GM12878 (cell line): Measurements from ENCODE around the gene FBXO42. TPM values are rescaled to one million over a fixed set of nuclear protein-coding genes. Genes with fewer than 3 reads are reported as not detected.

ENCODE experiments used
- ATAC-seq: fragments of 200-7000 bp; cut with Tn5 transposase; 3 replicates; pipeline ENCODE4 v1.9.1; 2020; ENCODE audit warnings: mild to moderate bottlenecking, moderate library complexity
- Bru-seq: library from RNA; stranded (reverse); fragments of 400-500 nt; gene quantifications from one replicate; lab custom pipeline; 2021; lab: Mats Ljungman, UMichigan
- BruChase-seq, 2 experiments: library from RNA; stranded (reverse); fragments of 400-500 nt; gene quantifications; one replicate each; lab custom pipeline; 2021; lab: Mats Ljungman, UMichigan
- BruUV-seq: library from RNA; stranded (reverse); fragments of 400-500 nt; replicated peaks from 2 replicates; lab custom pipeline; 2021; lab: Mats Ljungman, UMichigan
- CTCF ChIA-PET: fragments of 300-600 bp; sonication (Branson Sonifier 250); formaldehyde crosslinking; extraction: SDS; loops from one replicate; lab custom pipeline; 2021; ENCODE audit warnings: inconsistent platforms; lab: Yijun Ruan, JAX
- POLR2A ChIA-PET: fragments of 350-600 bp; formaldehyde crosslinking; extraction: SDS; loops from one replicate; lab custom pipeline; 2021; ENCODE audit warnings: inconsistent platforms; lab: Charles Lee
- RAD21 ChIA-PET: fragments of 300-600 bp; sonication (Branson Sonifier 250); formaldehyde crosslinking; loops from one replicate; lab custom pipeline; 2023; ENCODE audit warnings: antibody characterized with exemption; ENCODE audit not compliant: unreplicated experiment; lab: Charles Lee
- SMC1A ChIA-PET: fragments of 300-600 bp; sonication (Branson Sonifier 250); formaldehyde crosslinking; loops from one replicate; lab custom pipeline; 2023; ENCODE audit not compliant: unreplicated experiment, uncharacterized antibody; lab: Charles Lee
- DNase-seq: peaks from one replicate; pipeline ENCODE4 v3.0.0-alpha.2; 2011; ENCODE audit warnings: low read depth, low spot score
- FAIRE-seq: peaks from 3 replicates; lab custom pipeline; 2011; peaks lifted over from hg19 to GRCh38; lab: Jason Lieb, UNC
- H2AFZ ChIP-seq: 2 replicates; pipeline ENCODE4 v1.6.0; 2011; ENCODE audit warnings: low read depth, low read length, control low read depth; ENCODE audit not compliant: control insufficient read depth
- H3K27ac ChIP-seq: 2 replicates; pipeline ENCODE4 v1.5.1; 2011; ENCODE audit warnings: control low read depth; ENCODE audit not compliant: control insufficient read depth, insufficient read depth
- H3K27me3 ChIP-seq, 2 experiments: replicated peaks in 1 of 2; 2 replicates each; pipeline versions ENCODE4 v1.6.0 to v1.6.1; 2011; ENCODE audit warnings: low read length in 1 of 2; ENCODE audit not compliant: control insufficient read depth in 2 of 2, insufficient read depth in 2 of 2
- H3K36me3 ChIP-seq, 2 experiments: 2 replicates each; pipeline ENCODE4 v1.5.1; 2011; ENCODE audit warnings: low read length in 1 of 2; ENCODE audit not compliant: control insufficient read depth in 2 of 2, insufficient read depth in 2 of 2
- H3K4me1 ChIP-seq: 2 replicates; pipeline ENCODE4 v1.6.1; 2011; ENCODE audit warnings: mild to moderate bottlenecking, low read length, moderate library complexity, mixed read lengths; ENCODE audit not compliant: control insufficient read depth, insufficient read depth
- H3K4me2 ChIP-seq: 2 replicates; pipeline ENCODE4 v1.6.0; 2011; ENCODE audit warnings: control low read depth; ENCODE audit not compliant: control insufficient read depth, insufficient read depth
- H3K4me3 ChIP-seq: fragments of 200-600 bp; sonication (generic); 2 replicates; pipeline ENCODE4 v1.5.1; 2016
- H3K79me2 ChIP-seq: 2 replicates; pipeline ENCODE4 v1.6.0; 2011; ENCODE audit warnings: low read length; ENCODE audit not compliant: control insufficient read depth, insufficient read depth
- H3K9ac ChIP-seq: 2 replicates; pipeline ENCODE4 v1.8.0; 2011; ENCODE audit warnings: low read length, control low read depth, mixed read lengths; ENCODE audit not compliant: control insufficient read depth, insufficient read depth
- H3K9me3 ChIP-seq: replicated peaks from 3 replicates; pipeline ENCODE4 v1.5.1; 2011; ENCODE audit warnings: mild to moderate bottlenecking, low read length; ENCODE audit not compliant: control insufficient read depth, insufficient read depth
- H4K20me1 ChIP-seq: 2 replicates; pipeline ENCODE4 v1.6.0; 2011; ENCODE audit not compliant: control insufficient read depth, insufficient read depth
- ASH2L ChIP-seq: fragments of 300-600, 200-600 bp; sonication (generic); IDR thresholded peaks from 2 replicates; pipeline ENCODE4 v1.6.1; 2017; ENCODE audit warnings: low read depth, mild to moderate bottlenecking, borderline replicate concordance
- BHLHE40 ChIP-seq, 2 experiments: fragments of 450-650 bp in 1 of 2; IDR thresholded peaks; 2 replicates each; pipeline ENCODE4 v1.6.1; 2011 to 2017; ENCODE audit warnings: low read depth in 2 of 2, borderline replicate concordance in 1 of 2, improper control_type of control experiment in 1 of 2, low read length in 1 of 2, mild to moderate bottlenecking in 1 of 2
- IKZF1 ChIP-seq: fragments of 450-650 bp; conservative IDR thresholded peaks from 2 replicates; pipeline ENCODE4 v1.6.1; 2017; ENCODE audit warnings: antibody characterized with exemption, mild to moderate bottlenecking
- LARP7 ChIP-seq: fragments of 450-650 bp; IDR thresholded peaks from 2 replicates; pipeline ENCODE4 v1.6.1; 2017; ENCODE audit warnings: mild to moderate bottlenecking
- NBN ChIP-seq: fragments of 450-650 bp; IDR thresholded peaks from 2 replicates; pipeline ENCODE4 v1.6.1; 2016
- PML ChIP-seq: IDR thresholded peaks from 2 replicates; pipeline ENCODE4 v1.6.1; 2012; ENCODE audit warnings: low read length, inconsistent platforms
- POU2F2 ChIP-seq: IDR thresholded peaks from 3 replicates; pipeline ENCODE4 v1.6.1; 2011; ENCODE audit warnings: low read depth, mild to moderate bottlenecking, low read length, borderline replicate concordance
- SIN3A ChIP-seq: IDR thresholded peaks from 2 replicates; pipeline ENCODE4 v1.6.1; 2012; ENCODE audit warnings: low read depth, low read length, improper control_type of control experiment
- TCF12 ChIP-seq: IDR thresholded peaks from 2 replicates; pipeline ENCODE4 v1.6.1; 2011; ENCODE audit warnings: low read depth, mild to moderate bottlenecking, low read length
- ZNF24 ChIP-seq: fragments of 450-650 bp; IDR thresholded peaks from 2 replicates; pipeline ENCODE4 v1.6.1; 2017; ENCODE audit warnings: antibody characterized with exemption, mild to moderate bottlenecking
- WGBS: methylation state at CpG from one replicate; pipeline ENCODE4 v1.1.6; 2016; ENCODE audit warnings: low lambda C conversion rate; ENCODE audit not compliant: insufficient replicate concordance, insufficient coverage; ENCODE audit errors: missing lambda C conversion rate; 5-methylcytosine and 5-hydroxymethylcytosine counted together
- in situ Hi-C: fragments of 300-500 bp; cut with MboI; formaldehyde crosslinking; loops from 9 replicates; pipeline ENCODE4 v1.14.3; 2018; ENCODE audit warnings: mixed read lengths
- intact Hi-C: fragments of 100-400 bp; cut with micrococcal nuclease; formaldehyde crosslinking; loops from one replicate; pipeline ENCODE4 v1.14.2; 2022; ENCODE audit not compliant: unreplicated experiment
- long read RNA-seq, 2 experiments: library from polyadenylated mRNA; unstranded; transcript quantifications; one replicate each; pipeline ENCODE4 v2.0.0, GENCODE V29; 2019 to 2020
- polyA minus RNA-seq, 3 experiments: library from RNA; depleted of rRNA, polyadenylated mRNA; stranded (reverse); fragments of >200 nt; gene quantifications; 2 replicates each; pipeline ENCODE4 v1.2.3, GENCODE V29; 2011
- polyA plus RNA-seq, 11 experiments: library from polyadenylated mRNA; depleted of rRNA in 4 of 11; unstranded in 6 of 11; stranded (reverse) in 5 of 11; fragments of >200 nt; fragmentation: Nextera tagmentation in 4 of 11; fragmentation: Illumina TruSeq in 1 of 11; extraction: Ambion mirVana in 4 of 11; extraction: Trizol in 1 of 11; gene quantifications; 1 replicate in 1 of 11; 2 replicates in 10 of 11; pipeline versions ENCODE4 v1.2.1 to v1.2.3, GENCODE V29; 2011 to 2016; ENCODE audit warnings: inconsistent platforms in 2 of 11, missing spikeins in 2 of 11, low read depth in 1 of 11
- total RNA-seq, 4 experiments: library from RNA; depleted of rRNA in 3 of 4; stranded (reverse); fragments of >200 nt in 3 of 4; fragmentation: Illumina TruSeq in 1 of 4; extraction: Trizol in 1 of 4; gene quantifications; 2 replicates each; pipeline versions ENCODE4 v1.2.1 to v1.2.3, GENCODE V29; 2013 to 2021
- TF ChIP-seq, protein P1 (sequence below): fragments of 450-650 bp; IDR thresholded peaks from 2 replicates; pipeline ENCODE4 v1.6.1; 2018; ENCODE audit warnings: borderline replicate concordance, mild to moderate bottlenecking; ENCODE audit not compliant: partially characterized antibody

FBXO42 gene
- 65.2 and 68.2 TPM in 2 replicates for total RNA-seq (2013; cell fraction: nucleolus; rRNA removed)
- 11.6 and 13.2 TPM in 2 replicates for total RNA-seq (2014; rRNA removed)
- total RNA-seq (2014; rRNA removed; fragmentation: Illumina TruSeq; extraction: Trizol): 9.9 and 10.5 TPM in 2 replicates
- 13.2 and 15.5 TPM in 2 replicates for total RNA-seq (2021)
- 7.5 TPM for polyA plus RNA-seq (2011; ENCODE audit: low read depth)
- polyA plus RNA-seq (2011; rRNA removed): 16.1 and 23.8 TPM in 2 replicates
- 24.7 and 31.1 TPM in 2 replicates for polyA plus RNA-seq (2011; cell fraction: cytosol; rRNA removed)
- polyA plus RNA-seq (2011; cell fraction: nucleus; rRNA removed): 33.4 and 48.5 TPM in 2 replicates
- 10.0 and 16.2 TPM in 2 replicates for polyA plus RNA-seq (2012)
- 10.2 and 15.0 TPM in 2 replicates for polyA plus RNA-seq (2014; fragmentation: Illumina TruSeq; extraction: Trizol)
- polyA plus RNA-seq (2014; fragmentation: Nextera tagmentation; extraction: Ambion mirVana): 1 to 10 TPM; 6.1 to 6.2 TPM
- polyA plus RNA-seq (2014; rRNA removed): 16.8 and 17.0 TPM in 2 replicates
- 10 to 100 TPM; 16.8 to 19.0 TPM for polyA plus RNA-seq (2016; fragmentation: Nextera tagmentation; extraction: Ambion mirVana)
- polyA minus RNA-seq (2011; rRNA and poly(A)+ RNA removed): 30.0 and 30.9 TPM in 2 replicates
- polyA minus RNA-seq (2011; cell fraction: cytosol; rRNA and poly(A)+ RNA removed): 6.1 and 9.3 TPM in 2 replicates
- polyA minus RNA-seq (2011; cell fraction: nucleus; rRNA and poly(A)+ RNA removed): 12.5 and 17.8 TPM in 2 replicates
- percentile 76 among the genes with signal in this experiment for Bru-seq, nascent RNA
- percentile 78 among the genes with signal in this experiment for BruChase-seq, experiment 1, labeled RNA remaining after a 6-hour chase
- percentile 75 among the genes with signal in this experiment for BruChase-seq, experiment 2, labeled RNA remaining after a 2-hour chase
- long read RNA-seq, experiment 1, full-length matches to known transcripts: 8 of 19 reads
- long read RNA-seq, experiment 1, partial matches to known transcripts: 3 of 19 reads
- long read RNA-seq, experiment 1, other reads (novel, unspliced or antisense): 8 of 19 reads
- long read RNA-seq, experiment 2, full-length matches to known transcripts: 23 of 37 reads
- long read RNA-seq, experiment 2, partial matches to known transcripts: 6 of 37 reads
- long read RNA-seq, experiment 2, other reads (novel, unspliced or antisense): 8 of 37 reads

DNA sequence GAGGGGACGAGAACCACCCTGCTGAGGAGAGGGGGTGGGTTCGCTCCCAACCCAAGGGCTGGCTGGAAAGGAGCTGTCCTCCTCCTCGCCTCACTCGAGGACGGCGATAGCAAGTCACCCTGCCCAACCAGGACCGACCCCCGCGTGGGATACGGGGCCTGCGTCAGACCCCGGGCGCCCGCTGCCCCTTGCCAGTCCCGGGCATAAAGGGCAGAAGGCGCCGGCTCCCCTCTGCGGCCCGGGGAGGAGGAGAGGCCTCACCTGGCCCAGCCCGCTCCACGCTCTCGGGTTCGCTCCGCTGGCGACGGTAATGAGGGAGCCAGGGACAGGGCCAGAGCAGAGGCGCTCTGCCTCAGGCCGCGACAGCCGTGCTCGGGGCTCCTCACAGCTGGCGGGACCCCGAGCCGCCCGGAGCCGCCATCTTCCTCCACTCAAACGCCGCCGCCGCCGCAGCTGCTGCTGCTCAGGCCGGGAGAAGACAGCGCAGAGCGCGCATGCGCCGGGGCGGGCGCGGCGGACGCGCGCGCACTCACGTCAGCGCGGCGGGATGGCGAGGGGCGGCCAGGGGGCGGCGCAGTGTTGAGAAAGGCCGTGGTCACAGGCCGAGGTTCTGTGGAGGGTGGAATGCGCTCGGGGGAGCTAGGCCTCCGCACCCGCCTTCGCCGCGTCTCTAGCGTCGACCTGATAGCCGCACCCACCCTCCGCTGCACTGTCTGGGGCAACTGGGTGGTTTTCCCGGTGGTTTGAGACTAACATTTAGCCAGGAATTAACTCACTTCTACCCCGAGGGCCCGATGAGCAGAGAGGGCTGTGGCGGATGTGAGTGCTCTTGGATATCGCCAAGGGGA lies at the start of gene FBXO42:
Gene FBXO42 (minus strand): TSS at position 487 of the 848 bp plus-strand sequence. CDS start 37,062 bp downstream, outside the sequence.
- ChIA-PET SMC1A (interaction anchor here (0.7 to 5.6 kb wide), 11 partner anchors 8 to 163 kb away, joined by 3 to 43 read pairs (median 3); partner anchors contain the start of genes NECAP2 and SZRD1), CTCF (interaction anchor here (0.7 to 5.0 kb wide), 10 partner anchors 8 to 273 kb away, joined by 3 to 85 read pairs (median 4); no protein-coding TSS in a partner anchor), RAD21 (interaction anchor here (0.7 to 3.9 kb wide), 3 partner anchors 12 to 102 kb away, joined by 3 to 31 read pairs (median 3); no protein-coding TSS in a partner anchor), POLR2A (interaction anchor here (0.7 to 4.1 kb wide), 9 partner anchors 12 to 135 kb away, joined by 3 to 21 read pairs (median 4); partner anchors contain the start of gene SZRD1)
- Histone ChIP-seq H3K4me1 (0 out of 2 replicates have a peak, but pooled peaks cover 4% of the 10 kb centered on the region), H3K9ac (peak within 1 kb of the TSS; percentile 87), H3K79me2 (peaks cover 47% of the 10 kb centered on the region), H3K4me2 (peak within 1 kb of the TSS; percentile 82), H3K36me3 (no peaks in the 10 kb centered on the region), H3K27ac (peak within 1 kb of the TSS; percentile 84), H4K20me1 (no peaks in the 10 kb centered on the region; the same call in 1 of the 2 replicates), H3K27me3 (no peaks in the 10 kb centered on the region), H2AFZ (peak within 1 kb of the TSS; percentile 96), H3K9me3 (no peaks in the 10 kb centered on the region), H3K4me3 (peak within 1 kb of the TSS; percentile 93)
- peak; percentile 93 for ATAC-seq
- no peak for FAIRE-seq
- in situ Hi-C loops (no loop called here), intact Hi-C loops (no loop called here)
- WGBS: under 1% methylated on average over 60 of the region's 81 CpGs
- DNase-seq: peak; percentile 73
- no TSS peak for BruUV-seq
- TF ChIP-seq PML (0 out of 2 replicates have a peak, but pooled peaks have one; percentile 48), LARP7 (peak; percentile 69; the same call in 1 of the 2 replicates), SIN3A (no peak), NBN (no peak; the same call in 1 of the 2 replicates), IKZF1 (peak; percentile 91), BHLHE40 (IDR thresholded peaks at IDR 0.05; ENCODE audit: borderline replicate concordance in 1 of 2, low read depth in 2 of 2, low read length in 1 of 2) (peak in 1 of 2 experiments; percentile 76; a peak in 2 of 4 replicates), TCF12 (peak; percentile 81), ASH2L (peak; percentile 27; the same call in 1 of the 2 replicates), ZNF24 (peak; percentile 32; the same call in 1 of the 2 replicates), POU2F2 (peak; percentile 71; the same call in 1 of the 3 replicates)
- TF ChIP-seq, protein P1, sequence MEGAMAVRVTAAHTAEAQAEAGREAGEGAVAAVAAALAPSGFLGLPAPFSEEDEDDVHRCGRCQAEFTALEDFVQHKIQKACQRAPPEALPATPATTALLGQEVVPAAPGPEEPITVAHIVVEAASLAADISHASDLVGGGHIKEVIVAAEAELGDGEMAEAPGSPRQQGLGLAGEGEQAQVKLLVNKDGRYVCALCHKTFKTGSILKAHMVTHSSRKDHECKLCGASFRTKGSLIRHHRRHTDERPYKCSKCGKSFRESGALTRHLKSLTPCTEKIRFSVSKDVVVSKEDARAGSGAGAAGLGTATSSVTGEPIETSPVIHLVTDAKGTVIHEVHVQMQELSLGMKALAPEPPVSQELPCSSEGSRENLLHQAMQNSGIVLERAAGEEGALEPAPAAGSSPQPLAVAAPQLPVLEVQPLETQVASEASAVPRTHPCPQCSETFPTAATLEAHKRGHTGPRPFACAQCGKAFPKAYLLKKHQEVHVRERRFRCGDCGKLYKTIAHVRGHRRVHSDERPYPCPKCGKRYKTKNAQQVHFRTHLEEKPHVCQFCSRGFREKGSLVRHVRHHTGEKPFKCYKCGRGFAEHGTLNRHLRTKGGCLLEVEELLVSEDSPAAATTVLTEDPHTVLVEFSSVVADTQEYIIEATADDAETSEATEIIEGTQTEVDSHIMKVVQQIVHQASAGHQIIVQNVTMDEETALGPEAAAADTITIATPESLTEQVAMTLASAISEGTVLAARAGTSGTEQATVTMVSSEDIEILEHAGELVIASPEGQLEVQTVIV: no peak
